ENCODE data around the gene KCNC1.

Gene KCNC1

DNA sequence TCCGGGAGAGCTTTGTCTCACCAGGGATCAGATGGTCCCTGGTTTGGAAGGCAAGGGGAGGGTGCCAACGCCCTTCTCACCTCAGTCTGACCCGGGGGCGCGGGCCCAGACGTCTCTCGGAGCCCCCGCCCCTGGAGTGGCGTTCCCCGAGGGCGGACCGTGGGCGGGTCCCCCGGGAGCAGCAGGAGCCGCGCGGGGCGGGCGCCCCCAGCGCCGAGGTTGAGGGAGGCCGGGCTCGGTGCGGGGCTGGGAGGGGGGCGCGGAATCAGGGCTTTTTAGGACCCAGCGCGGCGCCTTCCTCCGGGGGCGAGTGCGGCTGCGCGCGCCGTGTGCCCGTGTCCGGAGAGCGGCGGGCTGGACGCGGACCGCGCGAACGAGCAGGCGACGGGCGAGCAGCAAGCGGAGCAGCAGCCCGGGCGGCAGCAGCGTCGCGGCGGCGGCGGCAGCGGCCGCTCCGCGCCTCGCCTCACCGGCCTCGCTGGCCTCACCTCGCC is at the start of gene KCNC1:
Gene KCNC1, plus strand, starts transcription at position 364 of the 494 bp plus-strand sequence. CDS start 1,222 bp downstream, outside the sequence.
- peak; percentile 55 for DNase-seq (ENCODE audit: low spot score)

DNA sequence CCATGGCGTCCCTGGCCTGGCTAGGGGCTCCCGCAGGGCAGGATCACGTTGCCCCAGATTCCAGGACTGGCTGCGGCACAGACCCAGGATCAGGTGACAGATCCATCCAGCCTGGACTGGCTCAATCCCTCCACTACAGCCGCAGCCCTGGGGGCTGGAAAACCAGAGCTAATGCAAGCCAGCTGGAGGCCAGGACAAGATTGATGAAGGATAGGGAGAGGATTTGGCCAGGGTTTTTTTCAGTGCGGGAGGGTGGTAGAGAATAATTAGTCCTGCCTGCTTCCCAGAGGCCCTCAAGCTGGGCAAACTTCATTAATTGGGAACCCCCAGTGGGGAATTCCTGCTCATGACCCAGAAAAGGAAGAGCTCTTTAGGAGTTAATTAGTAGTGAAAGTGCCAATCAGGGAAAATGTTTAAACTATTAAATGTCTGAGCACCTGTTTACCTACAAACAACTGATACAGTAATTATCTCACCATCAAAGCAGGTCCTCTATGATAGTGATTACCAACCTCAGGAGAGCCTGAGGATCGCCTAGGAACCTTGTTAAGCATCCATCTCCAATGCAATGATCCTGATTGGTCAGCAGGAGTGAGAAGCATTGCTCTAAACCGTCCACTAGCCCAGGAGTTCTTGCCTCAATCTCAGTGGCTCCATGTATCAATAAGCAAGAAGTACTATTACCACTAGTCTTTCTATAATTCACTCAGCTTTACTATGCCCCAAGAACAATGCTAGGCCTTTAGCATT is 48.2 kb upstream of the KCNC1 start:
- no peak for DNase-seq (ENCODE audit: low spot score)

DNA sequence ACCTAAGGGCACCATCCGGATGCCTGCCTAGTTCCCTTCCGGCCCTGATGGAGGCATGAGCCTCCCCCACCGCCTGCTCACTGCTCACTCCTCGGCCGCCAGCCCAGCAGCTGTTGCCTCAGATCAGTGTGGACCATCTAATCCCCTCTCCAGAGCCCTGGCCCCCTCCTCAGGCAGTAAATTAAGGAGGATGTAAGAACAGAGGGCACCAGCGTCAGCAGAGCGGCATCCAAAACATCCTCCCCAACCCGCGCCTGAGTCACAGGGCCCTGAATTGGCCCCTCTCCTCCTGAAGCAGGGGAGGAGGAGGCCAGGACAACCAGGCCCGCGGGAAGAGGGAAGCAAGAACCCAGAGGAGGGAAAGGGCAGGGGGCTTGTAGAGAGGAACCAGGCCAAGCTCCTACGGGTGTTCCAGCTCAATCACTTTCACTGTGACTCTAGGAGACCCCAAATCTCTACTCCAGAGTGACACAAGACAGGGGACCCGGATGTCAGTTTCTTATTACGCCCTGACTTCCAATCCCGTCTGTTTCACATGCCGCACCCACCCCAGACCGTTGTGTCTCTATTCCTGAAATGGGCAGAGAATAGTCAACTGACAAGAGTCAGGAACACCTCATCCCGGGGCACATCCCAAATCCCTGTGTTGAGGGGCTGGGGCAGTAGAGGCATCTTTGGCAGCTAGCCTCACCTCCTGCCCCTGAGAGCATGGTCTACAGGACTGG is 46.5 kb upstream of the KCNC1 start:
- DNase-seq (ENCODE audit: low spot score): no peak

DNA sequence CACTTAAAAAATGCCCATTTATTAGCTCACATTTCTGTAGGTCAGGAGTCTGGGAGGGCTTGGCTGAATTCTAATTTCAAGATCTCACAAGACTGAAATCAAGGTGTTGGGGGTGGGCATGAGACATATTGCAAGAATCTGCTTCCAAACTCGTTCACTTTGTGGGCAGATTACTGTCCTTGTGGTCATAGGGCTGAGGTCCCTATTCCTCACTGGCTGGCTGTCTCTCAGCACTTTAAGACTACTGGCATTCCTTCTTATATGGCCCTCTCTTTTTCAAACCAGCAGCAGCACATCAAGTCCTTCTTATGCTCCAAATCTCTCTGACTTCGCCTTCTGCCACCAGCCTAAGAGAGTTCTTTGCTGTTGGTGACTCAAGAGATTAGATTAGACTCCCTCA is 43.0 kb upstream of the KCNC1 start:
- DNase-seq (ENCODE audit: low spot score): no peak

DNA sequence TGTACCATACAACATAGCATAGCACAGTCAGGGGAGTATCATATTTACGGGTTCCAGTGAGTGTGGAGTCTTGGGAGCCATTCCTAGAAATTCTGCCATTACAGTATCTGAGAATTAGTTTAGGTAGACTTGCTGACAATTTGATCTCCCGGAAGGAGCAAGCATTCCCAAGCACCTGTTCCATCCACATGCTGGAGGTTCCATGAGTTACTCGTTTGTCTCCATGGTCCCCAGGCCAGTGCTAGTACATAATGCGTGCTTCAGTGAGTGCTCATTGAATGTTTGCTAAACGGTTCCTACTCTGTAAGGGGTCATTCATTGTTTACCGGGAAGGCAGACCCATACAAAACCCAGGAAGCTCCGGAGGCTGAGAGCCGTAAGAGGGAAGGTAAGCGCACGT is 42.6 kb upstream of the KCNC1 start:
- DNase-seq (ENCODE audit: low spot score): no peak

DNA sequence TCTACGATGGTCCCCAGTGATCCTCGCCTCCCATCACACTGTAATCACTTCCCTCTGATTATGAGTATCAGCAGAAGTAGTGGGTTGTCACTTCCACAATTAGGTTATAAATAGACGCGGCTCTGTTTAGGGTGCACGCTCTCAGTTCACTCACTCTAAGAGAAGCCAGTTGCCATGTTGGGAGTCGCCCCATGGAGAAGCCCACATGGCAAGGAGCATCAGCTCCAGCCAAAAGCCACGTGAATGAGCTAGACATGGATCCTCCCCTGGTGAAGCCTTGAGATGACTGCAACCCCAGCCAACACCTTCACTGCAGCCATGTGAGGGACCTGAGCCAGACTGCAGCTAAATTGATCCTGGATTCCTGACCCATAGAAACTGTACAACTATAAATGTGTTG is 41.6 kb upstream of the KCNC1 start:
- DNase-seq (ENCODE audit: low spot score): no peak

DNA sequence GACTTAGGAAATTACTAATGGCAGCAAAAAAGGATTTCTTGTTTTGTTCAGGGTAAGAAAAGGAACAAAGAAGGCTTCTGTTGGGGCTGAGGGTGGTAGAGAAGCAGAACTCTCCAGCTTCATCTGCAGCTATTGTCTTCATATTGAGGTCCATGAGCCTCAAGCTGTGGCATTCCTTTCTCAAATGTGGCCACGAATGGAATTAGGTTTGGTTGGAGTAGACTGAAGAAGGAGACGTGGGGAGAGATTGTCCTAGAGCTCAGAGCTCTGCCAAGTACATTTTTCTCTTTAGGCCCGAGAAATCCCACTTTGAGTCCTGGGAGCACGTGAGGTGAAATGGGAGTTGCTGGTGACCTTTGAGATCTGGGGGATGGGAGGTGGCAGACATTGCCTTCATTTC is 41.0 kb upstream of the KCNC1 start:
- no peak for DNase-seq (ENCODE audit: low spot score)

DNA sequence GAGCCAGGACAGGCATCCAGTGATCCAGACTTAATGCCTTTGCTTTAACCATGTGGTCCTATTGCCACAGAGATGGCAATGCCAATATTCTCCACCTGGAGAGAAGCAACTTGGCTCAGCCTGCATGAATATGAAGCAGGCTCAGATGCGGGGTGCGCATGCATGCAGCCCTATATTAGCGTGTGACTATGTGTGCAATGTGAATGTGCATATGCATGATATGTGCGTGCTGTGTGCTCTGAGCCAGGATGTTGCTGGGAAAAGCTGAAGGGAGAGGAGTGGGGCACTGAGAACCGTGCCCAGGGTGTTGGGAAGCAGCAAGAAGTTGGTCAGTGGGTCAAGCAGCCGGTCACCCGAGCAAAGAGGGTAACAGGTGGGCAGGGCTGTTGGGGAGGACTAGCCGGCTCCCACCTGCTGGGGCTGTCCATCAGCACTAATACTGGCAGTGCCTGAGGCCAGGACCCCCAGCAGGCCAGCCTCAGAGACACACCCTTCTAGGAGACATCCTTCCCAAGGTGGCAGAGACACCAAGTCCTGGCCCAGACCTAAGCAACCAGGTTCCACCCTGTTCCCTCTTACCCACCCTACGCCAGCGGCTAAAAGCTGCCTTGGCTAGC is 40.0 kb upstream of the KCNC1 start:
- DNase-seq (ENCODE audit: low spot score): no peak

DNA sequence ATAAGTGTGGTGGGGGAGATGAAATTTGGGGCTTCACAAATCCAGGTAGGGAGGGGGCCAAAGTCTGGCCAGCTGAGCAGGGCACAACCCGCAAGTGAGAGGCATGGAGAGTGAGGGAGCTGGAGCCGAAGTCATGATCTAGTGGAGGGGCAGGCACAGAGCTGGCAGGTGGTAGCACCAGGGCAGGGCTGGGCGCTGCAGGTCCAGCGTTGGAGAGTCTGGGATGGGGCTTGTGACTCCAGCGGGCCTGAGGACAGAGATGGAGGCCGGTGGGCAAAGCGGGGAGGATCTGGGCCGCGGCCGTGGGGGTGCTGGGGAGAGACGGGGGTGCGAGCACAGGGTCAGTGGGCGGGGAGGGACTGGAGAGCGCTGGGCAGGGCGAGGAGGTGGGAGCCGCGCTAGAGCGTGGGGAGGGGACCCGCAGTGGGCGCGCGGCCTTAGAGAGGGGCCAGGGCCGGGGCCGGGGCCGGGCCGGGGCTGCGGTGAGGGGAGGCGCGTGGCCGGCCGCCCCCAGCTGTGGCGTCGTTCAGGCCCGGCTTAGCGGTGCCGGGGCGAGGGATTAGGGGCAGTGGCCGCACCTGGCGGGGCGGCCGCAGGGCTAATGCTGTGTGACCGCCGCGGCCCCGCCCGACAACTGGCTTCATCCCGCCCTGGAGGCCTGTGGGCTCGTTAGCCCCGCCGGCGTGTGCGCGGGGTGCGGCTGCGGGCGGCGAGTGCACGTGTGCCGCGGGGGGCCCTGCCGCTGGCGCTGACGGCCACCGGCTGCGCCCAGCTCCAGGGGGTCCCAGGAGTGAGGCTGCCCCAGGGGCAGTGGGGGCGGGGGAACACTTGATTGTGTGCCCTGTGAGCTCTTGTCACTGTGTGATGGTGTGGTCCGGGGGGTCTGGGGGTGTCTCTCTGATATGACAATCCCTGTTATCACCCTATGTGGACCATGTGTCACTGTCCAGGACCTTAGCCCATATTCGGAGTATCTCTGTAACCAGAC is 38.8 kb upstream of the KCNC1 start:
- no peak for DNase-seq (ENCODE audit: low spot score)

DNA sequence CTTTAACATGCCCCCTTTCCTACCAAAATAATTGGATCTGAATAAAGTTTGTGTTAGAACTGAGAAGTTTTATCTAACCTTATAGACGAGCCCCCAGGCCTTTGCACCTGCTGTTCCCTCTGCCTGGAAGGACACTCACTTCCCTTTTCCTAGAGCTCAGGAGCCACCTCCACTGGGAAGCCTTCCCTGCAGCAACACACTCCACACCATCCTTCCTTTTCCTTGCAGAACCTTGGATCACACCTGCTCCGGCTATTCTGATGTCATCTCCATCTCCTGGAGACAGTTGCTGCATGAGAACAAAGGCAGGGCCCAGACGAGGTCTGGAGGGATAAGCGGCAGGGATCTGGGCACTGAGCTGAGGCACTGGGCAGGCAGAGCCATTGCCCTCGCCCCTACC is 37.8 kb upstream of the KCNC1 start:
- no peak for DNase-seq (ENCODE audit: low spot score)

DNA sequence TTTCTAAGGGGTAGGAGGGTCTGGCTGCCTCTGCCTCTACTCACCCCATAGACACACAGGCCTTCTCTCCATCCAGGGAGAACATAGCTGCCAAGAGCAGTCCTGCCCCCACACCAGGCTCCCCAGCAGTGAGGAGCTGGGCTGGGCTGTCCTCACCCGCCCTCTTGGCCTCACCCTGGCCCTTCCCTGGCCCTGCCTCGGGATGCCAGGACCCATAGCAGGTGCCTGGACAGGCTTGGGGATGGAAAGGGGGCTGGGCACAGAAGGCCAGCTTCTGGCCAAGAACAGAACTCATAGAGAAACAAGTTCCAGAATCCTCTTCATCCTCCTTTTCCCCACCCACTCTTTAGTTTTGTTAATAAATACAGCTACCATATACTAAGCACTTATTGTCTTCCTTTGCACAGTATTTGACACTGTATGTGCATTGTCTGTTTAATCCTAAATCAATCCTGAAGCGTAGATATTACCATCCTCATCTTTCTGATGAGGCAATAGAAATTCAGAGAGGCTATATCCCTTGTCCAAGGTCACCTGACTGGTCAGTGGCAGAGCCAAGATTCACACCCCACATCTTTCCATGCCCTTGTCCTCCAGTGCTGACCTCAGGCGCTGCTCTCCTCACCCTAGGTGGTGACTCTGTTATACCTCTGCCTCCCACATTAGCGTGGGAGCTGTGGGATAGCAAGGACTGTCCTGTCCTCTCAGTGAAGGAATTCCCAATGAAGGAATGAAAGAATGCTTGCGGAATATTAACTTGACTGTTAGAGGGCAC is 37.2 kb upstream of the KCNC1 start:
- no peak for DNase-seq (ENCODE audit: low spot score)

DNA sequence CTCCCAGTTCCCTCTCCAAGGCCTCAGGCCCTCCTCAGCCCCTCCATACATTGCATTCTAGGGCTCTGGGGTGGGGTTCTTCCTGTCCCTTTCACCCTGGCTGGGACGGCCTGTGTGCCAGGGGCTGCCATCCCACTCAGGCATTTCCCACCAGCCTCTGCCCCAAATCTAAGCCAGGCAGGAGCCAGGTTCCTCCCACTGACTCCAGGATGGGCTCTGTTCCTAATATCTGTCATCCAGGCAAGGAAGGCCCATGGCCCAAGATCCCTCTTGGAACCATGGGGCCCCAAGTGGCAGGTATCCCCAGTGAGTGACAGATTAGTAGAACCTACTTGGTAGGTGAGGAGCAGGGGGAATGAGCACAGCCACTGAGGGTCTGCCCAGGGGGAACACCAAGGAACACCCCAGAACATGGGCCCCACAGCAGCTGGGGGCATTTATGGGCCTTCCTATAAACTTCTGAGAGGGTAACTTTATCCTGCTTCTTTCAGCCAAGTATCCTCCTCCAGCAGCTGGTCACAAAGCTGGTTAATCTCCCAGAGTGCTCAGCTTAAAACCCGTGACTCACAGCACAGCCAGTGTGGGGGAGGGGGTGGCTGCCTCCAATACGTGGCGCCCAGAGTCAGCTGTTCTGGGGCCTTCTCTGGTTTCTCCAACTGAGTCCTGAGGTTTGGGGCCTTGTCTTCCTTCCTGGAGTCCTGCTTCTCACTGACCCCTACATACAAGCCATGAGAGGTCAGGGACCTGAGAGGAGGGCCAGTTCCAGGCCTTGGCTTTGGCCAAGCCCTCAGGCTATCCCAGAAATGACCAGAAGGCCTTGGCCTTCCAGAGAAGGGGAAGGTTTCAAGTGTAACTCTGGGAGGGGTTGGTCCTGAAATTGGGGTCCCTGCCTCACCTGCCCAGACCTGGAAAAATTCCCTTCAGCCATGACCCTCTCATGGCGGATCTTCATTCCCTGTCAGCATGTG is 35.1 kb upstream of the KCNC1 start:
- no peak for DNase-seq (ENCODE audit: low spot score)

DNA sequence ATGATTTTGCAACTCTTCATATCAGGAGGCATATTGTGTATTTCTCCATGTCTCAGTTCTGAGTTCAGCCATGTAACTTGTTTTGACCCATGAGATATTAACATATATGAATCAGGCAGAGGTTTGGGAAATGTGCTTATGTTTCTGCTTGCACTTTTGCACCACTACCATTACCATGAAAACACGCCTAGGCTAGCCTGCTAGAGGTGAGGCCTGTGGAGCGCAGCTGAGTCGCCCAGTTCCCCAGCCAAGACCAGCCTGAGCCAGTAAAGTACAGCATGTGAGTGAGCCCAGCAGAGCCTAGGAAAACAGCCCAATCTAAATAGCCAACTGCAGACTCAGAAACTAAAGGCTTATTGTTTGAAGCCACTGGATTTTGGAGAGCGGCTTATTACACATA is 33.6 kb upstream of the KCNC1 start:
- no peak for DNase-seq (ENCODE audit: low spot score)

DNA sequence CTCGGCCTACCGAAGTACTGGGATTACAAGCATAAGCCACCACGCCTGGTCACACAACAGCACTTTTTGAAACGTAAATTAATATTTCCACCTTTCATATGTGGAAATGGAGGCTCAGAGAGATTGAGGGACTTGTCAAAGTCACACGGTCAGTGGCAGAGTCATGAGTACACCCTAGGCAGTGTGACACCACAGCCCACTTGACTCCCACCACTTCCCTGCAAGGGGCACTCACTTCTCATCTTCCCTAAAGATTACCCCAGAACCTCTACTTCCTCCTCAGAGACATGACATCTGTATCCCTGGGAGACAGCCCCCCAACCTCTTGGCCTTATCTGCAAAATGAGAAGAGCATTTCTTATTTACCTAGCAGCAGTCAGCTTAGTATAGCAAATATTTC is 31.7 kb upstream of the KCNC1 start:
- no peak for DNase-seq (ENCODE audit: low spot score)

DNA sequence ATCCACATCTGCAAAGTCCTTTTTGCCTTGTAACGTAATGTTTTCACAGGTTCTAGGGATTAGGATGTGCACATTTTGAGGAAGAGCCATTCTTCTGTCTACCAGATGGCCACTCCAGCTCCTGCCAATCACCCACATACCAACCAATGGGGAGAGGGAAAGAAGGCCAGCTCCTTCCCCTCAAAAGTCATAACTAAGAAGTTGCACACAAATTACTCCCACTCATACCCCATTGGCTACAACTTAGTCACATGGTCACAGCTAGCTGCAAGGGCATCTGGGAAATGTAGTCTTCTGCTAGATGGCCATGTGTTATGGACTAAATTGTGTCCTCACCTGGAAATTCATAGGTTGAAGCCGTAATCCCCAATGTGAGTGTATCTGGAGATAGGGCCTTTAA is 30.6 kb upstream of the KCNC1 start:
- no peak for DNase-seq (ENCODE audit: low spot score)

DNA sequence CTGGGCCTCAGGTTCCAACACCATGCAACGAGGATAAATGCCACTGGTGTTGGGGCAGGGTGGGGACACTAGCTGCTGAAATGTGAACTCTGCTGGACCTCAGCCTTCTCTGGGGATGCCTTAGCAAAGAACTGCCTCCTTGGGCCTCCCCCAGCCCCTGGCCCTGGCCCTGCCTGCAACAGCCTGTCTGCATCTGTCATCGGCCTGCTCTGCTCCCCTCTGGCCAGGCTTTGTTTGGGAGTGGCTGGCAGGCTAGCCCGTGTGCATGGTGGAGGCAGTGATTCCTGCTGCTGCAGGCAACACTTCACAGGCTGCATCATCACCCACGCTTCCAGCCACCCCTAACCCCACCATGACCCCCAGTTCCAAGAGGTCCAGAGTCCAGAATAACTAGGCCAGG is 26.8 kb upstream of the KCNC1 start:
- no peak for DNase-seq (ENCODE audit: low spot score)

DNA sequence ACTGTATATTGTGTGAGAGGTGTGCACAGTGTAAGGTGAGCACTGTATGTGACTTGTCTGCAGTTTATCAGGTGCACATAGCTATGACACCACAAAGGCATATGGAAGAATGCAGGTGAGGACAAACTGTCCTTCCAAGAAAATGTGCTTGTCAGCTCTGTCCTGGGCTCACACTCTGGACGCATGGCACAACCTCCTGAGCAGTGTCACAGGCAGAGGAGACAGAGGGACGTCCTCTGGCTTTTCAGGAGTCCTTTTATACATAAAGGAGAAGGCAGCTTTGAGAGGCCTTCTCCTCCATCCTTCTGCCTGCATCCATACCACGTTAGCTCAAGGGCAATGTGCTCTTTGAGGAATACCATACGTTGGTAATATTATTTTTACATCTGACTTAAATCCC is 22.7 kb upstream of the KCNC1 start:
- DNase-seq (ENCODE audit: low spot score): no peak

DNA sequence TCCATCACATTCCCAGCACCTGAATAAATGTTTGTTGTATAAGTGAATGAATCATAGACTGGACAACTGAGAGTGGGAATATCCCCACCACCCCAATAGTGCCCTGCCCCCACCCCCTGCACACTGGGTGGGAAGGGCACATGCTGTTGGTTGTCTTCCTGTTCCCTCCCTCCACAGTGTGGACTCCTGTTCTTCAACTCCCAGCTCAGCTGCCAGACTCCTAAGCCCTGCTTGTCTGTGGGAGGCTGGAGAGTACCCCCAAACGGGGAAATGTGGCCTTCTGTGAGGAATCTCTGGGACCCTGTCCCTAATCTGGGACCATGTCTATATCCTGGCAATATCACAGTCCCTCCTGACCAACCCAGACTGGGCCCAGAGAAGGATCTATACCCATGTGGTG is 20.7 kb upstream of the KCNC1 start:
- no peak for DNase-seq (ENCODE audit: low spot score)

DNA sequence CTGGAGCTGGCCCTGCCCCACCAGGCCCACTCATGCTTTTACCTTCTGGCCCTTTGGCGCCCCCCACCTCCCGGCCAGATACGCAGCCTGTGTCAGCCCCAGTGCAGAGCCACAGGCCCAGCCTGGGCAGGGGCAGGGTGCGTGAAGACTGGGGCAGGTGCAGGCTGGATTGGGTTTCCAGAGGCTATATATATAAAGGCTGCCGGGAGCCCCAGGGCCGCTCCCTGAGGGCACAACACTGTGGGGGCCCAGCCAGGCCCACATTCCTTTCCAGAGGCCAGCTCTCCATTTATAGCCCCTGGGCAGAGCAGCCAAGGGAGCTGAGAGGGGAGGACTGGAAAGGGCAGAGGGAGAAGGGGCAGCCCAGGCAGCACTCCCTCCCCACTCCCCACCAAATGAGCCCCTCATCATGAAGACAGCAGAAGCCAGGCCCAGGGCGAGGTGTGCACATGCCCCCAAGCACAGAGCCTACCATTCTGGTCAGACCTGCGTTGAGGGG is 20.2 kb upstream of the KCNC1 start:
- no peak for DNase-seq (ENCODE audit: low spot score)

DNA sequence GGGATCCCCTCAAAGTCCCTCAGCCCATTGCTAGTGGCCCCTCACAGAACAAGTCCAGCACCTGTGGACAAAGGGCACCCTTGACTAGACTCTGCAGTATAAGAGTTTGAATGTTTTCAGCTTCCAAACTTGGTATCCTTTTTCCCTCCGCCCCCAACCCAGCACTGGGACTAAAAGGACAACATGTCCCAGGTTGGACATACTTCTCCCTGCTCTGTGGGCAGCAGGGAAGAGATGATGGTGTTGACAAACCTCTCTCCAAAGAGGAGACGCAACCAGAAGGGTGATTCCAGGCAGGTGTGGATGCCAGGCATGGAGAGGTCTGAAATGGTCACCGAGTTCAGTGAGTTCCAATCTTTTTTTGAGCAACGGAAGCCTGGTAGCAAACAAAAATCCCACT is 19.7 kb upstream of the KCNC1 start:
- DNase-seq (ENCODE audit: low spot score): no peak

All from HuH-7 (cell line).